ENCODE measurements around the gene SPACA7. TPM values are rescaled to one million over a fixed set of nuclear protein-coding genes. Genes with fewer than 3 reads are reported as not detected.

The SPACA7 gene
- total and polyA plus RNA-seq, 10 of the 15 experiments (the other 5 are each of a cell fraction or from before 2014, with no cell fraction given): not detected

DNA sequence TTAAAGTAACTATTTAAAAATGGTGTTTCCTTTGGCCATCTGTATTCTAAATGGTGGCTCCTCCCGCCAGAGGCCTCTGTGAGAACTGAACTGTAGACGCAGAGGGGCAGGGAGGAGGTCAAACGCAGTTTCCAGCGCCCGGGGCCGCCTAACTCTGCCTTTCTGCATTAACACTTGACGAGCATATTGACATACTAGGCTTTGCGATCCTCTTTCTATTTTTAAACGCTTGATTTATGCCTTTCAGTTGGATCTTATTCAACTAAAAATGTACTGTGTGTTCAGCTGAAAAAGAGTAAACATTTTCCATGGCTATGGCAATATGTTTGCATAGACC is 74.7 kb downstream of the SPACA7 start:
- POLR2A ChIA-PET: no interaction called here
- Histone ChIP-seq H3K4me2 (ENCODE audit: control insufficient read depth, insufficient read depth) (no peak overlapping the region), H3K9me3 (replicated peaks; ENCODE audit: control insufficient read depth, insufficient read depth, low read length) (no peaks in the 10 kb centered on the region), H3K27ac (ENCODE audit: control insufficient read depth, insufficient read depth) (no peak overlapping the region), H3K36me3 (ENCODE audit: control insufficient read depth in 2 of 2, insufficient read depth in 2 of 2, low read length in 1 of 2) (no peaks in the 10 kb centered on the region), H3K4me1 (ENCODE audit: control insufficient read depth, insufficient read depth, low read length) (no peaks in the 10 kb centered on the region), H3K9ac (ENCODE audit: control insufficient read depth, insufficient read depth, low read length) (no peak overlapping the region), H3K79me2 (ENCODE audit: control insufficient read depth, insufficient read depth, low read length) (no peaks in the 10 kb centered on the region), H2AFZ (ENCODE audit: control insufficient read depth, low read depth, low read length) (no peak overlapping the region), H4K20me1 (ENCODE audit: control insufficient read depth, insufficient read depth) (no peaks in the 10 kb centered on the region), H3K4me3 (no peak overlapping the region), H3K27me3 (replicated peaks in 1 of 2; ENCODE audit: control insufficient read depth in 2 of 2, insufficient read depth in 2 of 2, low read length in 1 of 2) (no peaks in the 10 kb centered on the region)
- DNase-seq (ENCODE audit: low read depth, low spot score): no peak
- FAIRE-seq: no peak
- TF ChIP-seq BMI1 (IDR thresholded peaks at IDR 0.05; ENCODE audit: borderline replicate concordance): no peak
- no peak for TF ChIP-seq PML (IDR thresholded peaks at IDR 0.05; ENCODE audit: low read length)
- no peak for TF ChIP-seq NFYB (IDR thresholded peaks at IDR 0.05; ENCODE audit: insufficient read depth, low read depth, low read length)
- no peak for TF ChIP-seq YY1 (IDR thresholded peaks at IDR 0.05; ENCODE audit: low read depth, low read length)
- TF ChIP-seq SP1 (IDR thresholded peaks at IDR 0.05; ENCODE audit: low read depth, low read length): no peak
- TF ChIP-seq, protein P1, sequence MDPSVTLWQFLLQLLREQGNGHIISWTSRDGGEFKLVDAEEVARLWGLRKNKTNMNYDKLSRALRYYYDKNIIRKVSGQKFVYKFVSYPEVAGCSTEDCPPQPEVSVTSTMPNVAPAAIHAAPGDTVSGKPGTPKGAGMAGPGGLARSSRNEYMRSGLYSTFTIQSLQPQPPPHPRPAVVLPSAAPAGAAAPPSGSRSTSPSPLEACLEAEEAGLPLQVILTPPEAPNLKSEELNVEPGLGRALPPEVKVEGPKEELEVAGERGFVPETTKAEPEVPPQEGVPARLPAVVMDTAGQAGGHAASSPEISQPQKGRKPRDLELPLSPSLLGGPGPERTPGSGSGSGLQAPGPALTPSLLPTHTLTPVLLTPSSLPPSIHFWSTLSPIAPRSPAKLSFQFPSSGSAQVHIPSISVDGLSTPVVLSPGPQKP (IDR thresholded peaks at IDR 0.05; ENCODE audit: low read depth, low read length): no peak
- no peak for TF ChIP-seq IRF4 (IDR thresholded peaks at IDR 0.05; ENCODE audit: low read depth, low read length)
- no peak for TF ChIP-seq ZNF622 (IDR thresholded peaks at IDR 0.05)
- no peak for TF ChIP-seq TCF12 (IDR thresholded peaks at IDR 0.05; ENCODE audit: low read depth, low read length)
- TF ChIP-seq MYB (IDR thresholded peaks at IDR 0.05; ENCODE audit: borderline replicate concordance, low read depth, low read length): no peak
- TF ChIP-seq, protein P2, sequence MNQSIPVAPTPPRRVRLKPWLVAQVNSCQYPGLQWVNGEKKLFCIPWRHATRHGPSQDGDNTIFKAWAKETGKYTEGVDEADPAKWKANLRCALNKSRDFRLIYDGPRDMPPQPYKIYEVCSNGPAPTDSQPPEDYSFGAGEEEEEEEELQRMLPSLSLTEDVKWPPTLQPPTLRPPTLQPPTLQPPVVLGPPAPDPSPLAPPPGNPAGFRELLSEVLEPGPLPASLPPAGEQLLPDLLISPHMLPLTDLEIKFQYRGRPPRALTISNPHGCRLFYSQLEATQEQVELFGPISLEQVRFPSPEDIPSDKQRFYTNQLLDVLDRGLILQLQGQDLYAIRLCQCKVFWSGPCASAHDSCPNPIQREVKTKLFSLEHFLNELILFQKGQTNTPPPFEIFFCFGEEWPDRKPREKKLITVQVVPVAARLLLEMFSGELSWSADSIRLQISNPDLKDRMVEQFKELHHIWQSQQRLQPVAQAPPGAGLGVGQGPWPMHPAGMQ (IDR thresholded peaks at IDR 0.05; ENCODE audit: borderline replicate concordance): no peak
- TF ChIP-seq ZNF217 (IDR thresholded peaks at IDR 0.05): no peak
- TF ChIP-seq, protein P3, sequence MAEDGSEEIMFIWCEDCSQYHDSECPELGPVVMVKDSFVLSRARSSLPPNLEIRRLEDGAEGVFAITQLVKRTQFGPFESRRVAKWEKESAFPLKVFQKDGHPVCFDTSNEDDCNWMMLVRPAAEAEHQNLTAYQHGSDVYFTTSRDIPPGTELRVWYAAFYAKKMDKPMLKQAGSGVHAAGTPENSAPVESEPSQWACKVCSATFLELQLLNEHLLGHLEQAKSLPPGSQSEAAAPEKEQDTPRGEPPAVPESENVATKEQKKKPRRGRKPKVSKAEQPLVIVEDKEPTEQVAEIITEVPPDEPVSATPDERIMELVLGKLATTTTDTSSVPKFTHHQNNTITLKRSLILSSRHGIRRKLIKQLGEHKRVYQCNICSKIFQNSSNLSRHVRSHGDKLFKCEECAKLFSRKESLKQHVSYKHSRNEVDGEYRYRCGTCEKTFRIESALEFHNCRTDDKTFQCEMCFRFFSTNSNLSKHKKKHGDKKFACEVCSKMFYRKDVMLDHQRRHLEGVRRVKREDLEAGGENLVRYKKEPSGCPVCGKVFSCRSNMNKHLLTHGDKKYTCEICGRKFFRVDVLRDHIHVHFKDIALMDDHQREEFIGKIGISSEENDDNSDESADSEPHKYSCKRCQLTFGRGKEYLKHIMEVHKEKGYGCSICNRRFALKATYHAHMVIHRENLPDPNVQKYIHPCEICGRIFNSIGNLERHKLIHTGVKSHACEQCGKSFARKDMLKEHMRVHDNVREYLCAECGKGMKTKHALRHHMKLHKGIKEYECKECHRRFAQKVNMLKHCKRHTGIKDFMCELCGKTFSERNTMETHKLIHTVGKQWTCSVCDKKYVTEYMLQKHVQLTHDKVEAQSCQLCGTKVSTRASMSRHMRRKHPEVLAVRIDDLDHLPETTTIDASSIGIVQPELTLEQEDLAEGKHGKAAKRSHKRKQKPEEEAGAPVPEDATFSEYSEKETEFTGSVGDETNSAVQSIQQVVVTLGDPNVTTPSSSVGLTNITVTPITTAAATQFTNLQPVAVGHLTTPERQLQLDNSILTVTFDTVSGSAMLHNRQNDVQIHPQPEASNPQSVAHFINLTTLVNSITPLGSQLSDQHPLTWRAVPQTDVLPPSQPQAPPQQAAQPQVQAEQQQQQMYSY (CRISPR knock-in tag; IDR thresholded peaks at IDR 0.05): no peak
- CTCF ChIA-PET: no interaction called here
- RAD21 ChIA-PET (ENCODE audit: unreplicated experiment): no interaction called here
- ATAC-seq: no peak
- WGBS (ENCODE audit: insufficient coverage, insufficient replicate concordance, low lambda C conversion rate, missing lambda C conversion rate): 48% methylated on average over 9 of the region's 9 CpGs
- BruUV-seq (replicated peaks): no TSS peak
- in situ Hi-C loops (cut with MboI): no loop called here
- SMC1A ChIA-PET (ENCODE audit: uncharacterized antibody, unreplicated experiment): no interaction called here
- intact Hi-C loops (cut with micrococcal nuclease; ENCODE audit: unreplicated experiment): no loop called here
